Colonic mucosa (tissue), 4 donors: ENCODE data around the gene THEMIS. TPM values are rescaled to one million over a fixed set of nuclear protein-coding genes. Genes with fewer than 3 reads are reported as not detected.

Source experiments
- DNase-seq: peaks from one replicate; pipeline ENCODE4 v3.0.0-alpha.2; 2020
- H3K27ac ChIP-seq: fragments of 200-600 bp; one replicate; pipeline ENCODE4 v1.8.0; 2021
- H3K27me3 ChIP-seq: fragments of 200-600 bp; one replicate; pipeline ENCODE4 v1.8.0; 2021
- H3K36me3 ChIP-seq: fragments of 200-600 bp; one replicate; pipeline ENCODE4 v1.8.0; 2021
- H3K4me1 ChIP-seq: fragments of 200-600 bp; one replicate; pipeline ENCODE4 v1.8.0; 2021; ENCODE audit warnings: mild to moderate bottlenecking
- H3K4me3 ChIP-seq: fragments of 200-600 bp; one replicate; pipeline ENCODE4 v1.8.0; 2021
- H3K9ac ChIP-seq, 2 donors: one replicate each; pipeline ENCODE4 v1.7.0; 2013; ENCODE audit warnings: control low read depth in 2 of 2, low read depth in 2 of 2, low read length in 2 of 2
- H3K9me3 ChIP-seq: fragments of 200-600 bp; one replicate; pipeline ENCODE4 v1.8.0; 2021
- CTCF ChIP-seq: fragments of 200-600 bp; IDR thresholded peaks from one replicate; pipeline ENCODE4 v1.8.0; 2022; ENCODE audit warnings: antibody characterized with exemption, mild to moderate bottlenecking
- intact Hi-C: fragments of 100-400 bp; cut with DNase I; formaldehyde crosslinking; loops from one replicate; pipeline ENCODE4 v1.14.1; 2022
- total RNA-seq, 2 donors: library from RNA; stranded (reverse); fragmentation: NEBNext Ultra II Directional in 1 of 2; extraction: Animal tissue kit (Norgen Biotek cat#: 25700) in 1 of 2; gene quantifications; one replicate each; pipeline ENCODE4 v1.2.1, GENCODE V29; 2021
- donor health status: healthy.
- donor health status: DM: no; HTN: no; CAD: no.
- donor health status: DM: no; HTN: no; CAD: no.

Gene THEMIS
- total RNA-seq, 2 donors from 2014 or later = 0.96 TPM

GRCh38 chr6:127843582-127843981 lies 57.3 kb downstream of the THEMIS start:
- no peaks in the 10 kb centered on the region for H3K4me1 ChIP-seq
- H3K27me3 ChIP-seq = no peaks in the 10 kb centered on the region
- no peaks in the 10 kb centered on the region for H3K9me3 ChIP-seq
- H3K36me3 ChIP-seq = no peaks in the 10 kb centered on the region
- H3K9ac ChIP-seq = no peak overlapping the region
- no peak for TF ChIP-seq CTCF
- H3K27ac ChIP-seq = no peak overlapping the region
- intact Hi-C loops = no loop called here
- DNase-seq = no peak
- H3K4me3 ChIP-seq = no peak overlapping the region

- no peak for DNase-seq
- no peak overlapping the region for H3K27ac ChIP-seq
- H3K4me3 ChIP-seq = no peak overlapping the region
- intact Hi-C loops = no loop called here
- no peaks in the 10 kb centered on the region for H3K9me3 ChIP-seq
- no peaks in the 10 kb centered on the region for H3K27me3 ChIP-seq
- H3K9ac ChIP-seq = no peak overlapping the region
- no peaks in the 10 kb centered on the region for H3K4me1 ChIP-seq
- TF ChIP-seq CTCF = no peak
- no peaks in the 10 kb centered on the region for H3K36me3 ChIP-seq
Observed at GRCh38 chr6:127842562-127842961, 58.3 kb downstream of the THEMIS start.

GRCh38 chr6:127841811-127842210 lies 59.0 kb downstream of the THEMIS start:
- Histone ChIP-seq H3K4me1 (no peaks in the 10 kb centered on the region), H3K4me3 (no peak overlapping the region), H3K27me3 (no peaks in the 10 kb centered on the region), H3K9ac (no peak overlapping the region), H3K27ac (no peak overlapping the region), H3K36me3 (no peaks in the 10 kb centered on the region), H3K9me3 (no peaks in the 10 kb centered on the region)
- intact Hi-C loops = no loop called here
- no peak for TF ChIP-seq CTCF
- no peak for DNase-seq

GRCh38 chr6:127834136-127834535 lies 66.7 kb downstream of the THEMIS start:
- intact Hi-C loops = no loop called here
- H3K9ac ChIP-seq = no peak overlapping the region
- H3K27ac ChIP-seq = no peak overlapping the region
- H3K9me3 ChIP-seq = no peaks in the 10 kb centered on the region
- DNase-seq = no peak
- TF ChIP-seq CTCF = no peak
- no peaks in the 10 kb centered on the region for H3K4me1 ChIP-seq
- no peaks in the 10 kb centered on the region for H3K27me3 ChIP-seq
- no peaks in the 10 kb centered on the region for H3K36me3 ChIP-seq
- H3K4me3 ChIP-seq = no peak overlapping the region

GRCh38 chr6:127833336-127833735 lies 67.5 kb downstream of the THEMIS start:
- no peak overlapping the region for H3K4me3 ChIP-seq
- no peak overlapping the region for H3K27ac ChIP-seq
- H3K27me3 ChIP-seq = no peaks in the 10 kb centered on the region
- no peaks in the 10 kb centered on the region for H3K9me3 ChIP-seq
- DNase-seq = no peak
- H3K9ac ChIP-seq = no peak overlapping the region
- no peak for TF ChIP-seq CTCF
- H3K36me3 ChIP-seq = no peaks in the 10 kb centered on the region
- no peaks in the 10 kb centered on the region for H3K4me1 ChIP-seq
- intact Hi-C loops = no loop called here

- intact Hi-C loops = no loop called here
- H3K9ac ChIP-seq = no peak overlapping the region
- no peaks in the 10 kb centered on the region for H3K9me3 ChIP-seq
- H3K36me3 ChIP-seq = no peaks in the 10 kb centered on the region
- H3K4me1 ChIP-seq = no peaks in the 10 kb centered on the region
- H3K4me3 ChIP-seq = no peak overlapping the region
- DNase-seq = no peak
- no peak overlapping the region for H3K27ac ChIP-seq
- no peaks in the 10 kb centered on the region for H3K27me3 ChIP-seq
- no peak for TF ChIP-seq CTCF
Observed at GRCh38 chr6:127832381-127832780, 68.5 kb downstream of the THEMIS start.
